GM12878 (cell line): ENCODE data around the gene ASPG. TPM values are rescaled to one million over a fixed set of nuclear protein-coding genes. Genes with fewer than 3 reads are reported as not detected.

Experiments
- ATAC-seq: fragments of 200-7000 bp; cut with Tn5 transposase; 3 replicates; pipeline ENCODE4 v1.9.1; 2020; ENCODE audit warnings: mild to moderate bottlenecking, moderate library complexity
- BruUV-seq: library from RNA; stranded (reverse); fragments of 400-500 nt; replicated peaks from 2 replicates; lab custom pipeline; 2021; lab: Mats Ljungman, UMichigan
- CTCF ChIA-PET: fragments of 300-600 bp; sonication (Branson Sonifier 250); formaldehyde crosslinking; extraction: SDS; loops from one replicate; lab custom pipeline; 2021; ENCODE audit warnings: inconsistent platforms; lab: Yijun Ruan, JAX
- POLR2A ChIA-PET: fragments of 350-600 bp; formaldehyde crosslinking; extraction: SDS; loops from one replicate; lab custom pipeline; 2021; ENCODE audit warnings: inconsistent platforms; lab: Charles Lee
- RAD21 ChIA-PET: fragments of 300-600 bp; sonication (Branson Sonifier 250); formaldehyde crosslinking; loops from one replicate; lab custom pipeline; 2023; ENCODE audit warnings: antibody characterized with exemption; ENCODE audit not compliant: unreplicated experiment; lab: Charles Lee
- SMC1A ChIA-PET: fragments of 300-600 bp; sonication (Branson Sonifier 250); formaldehyde crosslinking; loops from one replicate; lab custom pipeline; 2023; ENCODE audit not compliant: unreplicated experiment, uncharacterized antibody; lab: Charles Lee
- DNase-seq: peaks from one replicate; pipeline ENCODE4 v3.0.0-alpha.2; 2011; ENCODE audit warnings: low read depth, low spot score
- FAIRE-seq: peaks from 3 replicates; lab custom pipeline; 2011; peaks lifted over from hg19 to GRCh38; lab: Jason Lieb, UNC
- H2AFZ ChIP-seq: 2 replicates; pipeline ENCODE4 v1.6.0; 2011; ENCODE audit warnings: low read depth, low read length, control low read depth; ENCODE audit not compliant: control insufficient read depth
- H3K27ac ChIP-seq: 2 replicates; pipeline ENCODE4 v1.5.1; 2011; ENCODE audit warnings: control low read depth; ENCODE audit not compliant: control insufficient read depth, insufficient read depth
- H3K27me3 ChIP-seq, 2 experiments: replicated peaks in 1 of 2; 2 replicates each; pipeline versions ENCODE4 v1.6.0 to v1.6.1; 2011; ENCODE audit warnings: low read length in 1 of 2; ENCODE audit not compliant: control insufficient read depth in 2 of 2, insufficient read depth in 2 of 2
- H3K36me3 ChIP-seq, 2 experiments: 2 replicates each; pipeline ENCODE4 v1.5.1; 2011; ENCODE audit warnings: low read length in 1 of 2; ENCODE audit not compliant: control insufficient read depth in 2 of 2, insufficient read depth in 2 of 2
- H3K4me1 ChIP-seq: 2 replicates; pipeline ENCODE4 v1.6.1; 2011; ENCODE audit warnings: mild to moderate bottlenecking, low read length, moderate library complexity, mixed read lengths; ENCODE audit not compliant: control insufficient read depth, insufficient read depth
- H3K4me2 ChIP-seq: 2 replicates; pipeline ENCODE4 v1.6.0; 2011; ENCODE audit warnings: control low read depth; ENCODE audit not compliant: control insufficient read depth, insufficient read depth
- H3K4me3 ChIP-seq: fragments of 200-600 bp; sonication (generic); 2 replicates; pipeline ENCODE4 v1.5.1; 2016
- H3K79me2 ChIP-seq: 2 replicates; pipeline ENCODE4 v1.6.0; 2011; ENCODE audit warnings: low read length; ENCODE audit not compliant: control insufficient read depth, insufficient read depth
- H3K9ac ChIP-seq: 2 replicates; pipeline ENCODE4 v1.8.0; 2011; ENCODE audit warnings: low read length, control low read depth, mixed read lengths; ENCODE audit not compliant: control insufficient read depth, insufficient read depth
- H3K9me3 ChIP-seq: replicated peaks from 3 replicates; pipeline ENCODE4 v1.5.1; 2011; ENCODE audit warnings: mild to moderate bottlenecking, low read length; ENCODE audit not compliant: control insufficient read depth, insufficient read depth
- H4K20me1 ChIP-seq: 2 replicates; pipeline ENCODE4 v1.6.0; 2011; ENCODE audit not compliant: control insufficient read depth, insufficient read depth
- CEBPB ChIP-seq, 2 experiments: fragments of 150-350 bp in 1 of 2; IDR thresholded peaks; 2 replicates each; pipeline ENCODE4 v1.6.1; 2012 to 2014; ENCODE audit warnings: low read depth in 2 of 2, low read length in 2 of 2, borderline replicate concordance in 1 of 2, inconsistent platforms in 1 of 2
- EED ChIP-seq: sonication (generic); IDR thresholded peaks from 2 replicates; pipeline ENCODE4 v1.6.1; 2016; ENCODE audit warnings: antibody characterized with exemption, low read depth
- LARP7 ChIP-seq: fragments of 450-650 bp; IDR thresholded peaks from 2 replicates; pipeline ENCODE4 v1.6.1; 2017; ENCODE audit warnings: mild to moderate bottlenecking
- NFXL1 ChIP-seq: fragments of 450-650 bp; IDR thresholded peaks from 2 replicates; pipeline ENCODE4 v1.6.1; 2017; ENCODE audit warnings: antibody characterized with exemption, mild to moderate bottlenecking, borderline replicate concordance
- NR2C2 ChIP-seq: IDR thresholded peaks from 2 replicates; pipeline ENCODE4 v1.6.1; 2011; ENCODE audit warnings: borderline replicate concordance, low read depth; ENCODE audit not compliant: control insufficient read depth, insufficient read length
- RBBP5 ChIP-seq: fragments of 200-600 bp; sonication (generic); conservative IDR thresholded peaks from 2 replicates; pipeline ENCODE4 v1.6.1; 2016
- SIX5 ChIP-seq: IDR thresholded peaks from 2 replicates; pipeline ENCODE4 v1.6.1; 2011; ENCODE audit warnings: mild to moderate bottlenecking, low read depth, low read length, moderate library complexity; ENCODE audit not compliant: severe bottlenecking
- SREBF1 ChIP-seq: IDR thresholded peaks from 2 replicates; pipeline ENCODE4 v1.6.1; 2012; ENCODE audit warnings: mild to moderate bottlenecking, low read length
- SUPT20H ChIP-seq: IDR thresholded peaks from 2 replicates; pipeline ENCODE4 v1.6.1; 2011; ENCODE audit warnings: low read depth, mild to moderate bottlenecking, low read length, moderate library complexity, borderline replicate concordance; ENCODE audit not compliant: control insufficient read depth
- TCF7 ChIP-seq: IDR thresholded peaks from 2 replicates; pipeline ENCODE4 v1.6.1; 2014; ENCODE audit warnings: antibody characterized with exemption, borderline replicate concordance
- ZNF24 ChIP-seq: fragments of 450-650 bp; IDR thresholded peaks from 2 replicates; pipeline ENCODE4 v1.6.1; 2017; ENCODE audit warnings: antibody characterized with exemption, mild to moderate bottlenecking
- WGBS: methylation state at CpG from one replicate; pipeline ENCODE4 v1.1.6; 2016; ENCODE audit warnings: low lambda C conversion rate; ENCODE audit not compliant: insufficient replicate concordance, insufficient coverage; ENCODE audit errors: missing lambda C conversion rate; 5-methylcytosine and 5-hydroxymethylcytosine counted together
- in situ Hi-C: fragments of 300-500 bp; cut with MboI; formaldehyde crosslinking; loops from 9 replicates; pipeline ENCODE4 v1.14.3; 2018; ENCODE audit warnings: mixed read lengths
- intact Hi-C: fragments of 100-400 bp; cut with micrococcal nuclease; formaldehyde crosslinking; loops from one replicate; pipeline ENCODE4 v1.14.2; 2022; ENCODE audit not compliant: unreplicated experiment
- polyA plus RNA-seq, 11 experiments: library from polyadenylated mRNA; depleted of rRNA in 4 of 11; unstranded in 6 of 11; stranded (reverse) in 5 of 11; fragments of >200 nt; fragmentation: Nextera tagmentation in 4 of 11; fragmentation: Illumina TruSeq in 1 of 11; extraction: Ambion mirVana in 4 of 11; extraction: Trizol in 1 of 11; gene quantifications; 1 replicate in 1 of 11; 2 replicates in 10 of 11; pipeline versions ENCODE4 v1.2.1 to v1.2.3, GENCODE V29; 2011 to 2016; ENCODE audit warnings: inconsistent platforms in 2 of 11, missing spikeins in 2 of 11, low read depth in 1 of 11
- total RNA-seq, 4 experiments: library from RNA; depleted of rRNA in 3 of 4; stranded (reverse); fragments of >200 nt in 3 of 4; fragmentation: Illumina TruSeq in 1 of 4; extraction: Trizol in 1 of 4; gene quantifications; 2 replicates each; pipeline versions ENCODE4 v1.2.1 to v1.2.3, GENCODE V29; 2013 to 2021
- TF ChIP-seq, protein P1 (sequence below): fragments of 450-650 bp; IDR thresholded peaks from 2 replicates; pipeline ENCODE4 v1.6.1; 2017; ENCODE audit warnings: antibody characterized with exemption, mild to moderate bottlenecking, moderate library complexity
- TF ChIP-seq, protein P2 (sequence below): fragments of 450-650 bp; IDR thresholded peaks from 2 replicates; pipeline ENCODE4 v1.6.1; 2014; ENCODE audit warnings: mild to moderate bottlenecking

ASPG gene
- total and polyA plus RNA-seq, 10 of the 15 experiments (the other 5 are each of a cell fraction or from before 2014, with no cell fraction given): not detected

DNA sequence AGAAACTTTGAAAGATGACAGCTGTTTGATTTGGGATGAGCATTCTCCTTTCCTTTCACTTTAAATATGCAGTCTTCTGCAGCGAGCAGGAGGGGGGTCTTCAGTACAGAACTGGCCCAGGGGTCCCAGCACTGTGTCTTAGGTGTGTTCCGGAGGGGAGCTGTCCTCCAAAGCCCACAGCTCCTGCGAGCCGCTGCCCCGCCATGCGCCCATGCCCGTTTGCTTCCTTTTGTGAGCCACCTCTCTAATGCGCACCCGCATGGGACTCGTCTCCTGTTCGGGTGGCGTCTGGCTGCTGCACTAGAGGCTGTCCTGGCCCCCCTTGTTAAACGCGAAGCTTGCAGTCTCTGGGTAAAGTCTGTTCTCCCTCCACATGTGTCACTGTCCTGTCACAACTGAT, 48.4 kb upstream of the ASPG start (continued):
- TF ChIP-seq, protein P1, sequence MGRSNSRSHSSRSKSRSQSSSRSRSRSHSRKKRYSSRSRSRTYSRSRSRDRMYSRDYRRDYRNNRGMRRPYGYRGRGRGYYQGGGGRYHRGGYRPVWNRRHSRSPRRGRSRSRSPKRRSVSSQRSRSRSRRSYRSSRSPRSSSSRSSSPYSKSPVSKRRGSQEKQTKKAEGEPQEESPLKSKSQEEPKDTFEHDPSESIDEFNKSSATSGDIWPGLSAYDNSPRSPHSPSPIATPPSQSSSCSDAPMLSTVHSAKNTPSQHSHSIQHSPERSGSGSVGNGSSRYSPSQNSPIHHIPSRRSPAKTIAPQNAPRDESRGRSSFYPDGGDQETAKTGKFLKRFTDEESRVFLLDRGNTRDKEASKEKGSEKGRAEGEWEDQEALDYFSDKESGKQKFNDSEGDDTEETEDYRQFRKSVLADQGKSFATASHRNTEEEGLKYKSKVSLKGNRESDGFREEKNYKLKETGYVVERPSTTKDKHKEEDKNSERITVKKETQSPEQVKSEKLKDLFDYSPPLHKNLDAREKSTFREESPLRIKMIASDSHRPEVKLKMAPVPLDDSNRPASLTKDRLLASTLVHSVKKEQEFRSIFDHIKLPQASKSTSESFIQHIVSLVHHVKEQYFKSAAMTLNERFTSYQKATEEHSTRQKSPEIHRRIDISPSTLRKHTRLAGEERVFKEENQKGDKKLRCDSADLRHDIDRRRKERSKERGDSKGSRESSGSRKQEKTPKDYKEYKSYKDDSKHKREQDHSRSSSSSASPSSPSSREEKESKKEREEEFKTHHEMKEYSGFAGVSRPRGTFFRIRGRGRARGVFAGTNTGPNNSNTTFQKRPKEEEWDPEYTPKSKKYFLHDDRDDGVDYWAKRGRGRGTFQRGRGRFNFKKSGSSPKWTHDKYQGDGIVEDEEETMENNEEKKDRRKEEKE: no peak
- TF ChIP-seq, protein P2, sequence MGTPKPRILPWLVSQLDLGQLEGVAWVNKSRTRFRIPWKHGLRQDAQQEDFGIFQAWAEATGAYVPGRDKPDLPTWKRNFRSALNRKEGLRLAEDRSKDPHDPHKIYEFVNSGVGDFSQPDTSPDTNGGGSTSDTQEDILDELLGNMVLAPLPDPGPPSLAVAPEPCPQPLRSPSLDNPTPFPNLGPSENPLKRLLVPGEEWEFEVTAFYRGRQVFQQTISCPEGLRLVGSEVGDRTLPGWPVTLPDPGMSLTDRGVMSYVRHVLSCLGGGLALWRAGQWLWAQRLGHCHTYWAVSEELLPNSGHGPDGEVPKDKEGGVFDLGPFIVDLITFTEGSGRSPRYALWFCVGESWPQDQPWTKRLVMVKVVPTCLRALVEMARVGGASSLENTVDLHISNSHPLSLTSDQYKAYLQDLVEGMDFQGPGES: no peak
- TF ChIP-seq ZNF24: no peak

DNA sequence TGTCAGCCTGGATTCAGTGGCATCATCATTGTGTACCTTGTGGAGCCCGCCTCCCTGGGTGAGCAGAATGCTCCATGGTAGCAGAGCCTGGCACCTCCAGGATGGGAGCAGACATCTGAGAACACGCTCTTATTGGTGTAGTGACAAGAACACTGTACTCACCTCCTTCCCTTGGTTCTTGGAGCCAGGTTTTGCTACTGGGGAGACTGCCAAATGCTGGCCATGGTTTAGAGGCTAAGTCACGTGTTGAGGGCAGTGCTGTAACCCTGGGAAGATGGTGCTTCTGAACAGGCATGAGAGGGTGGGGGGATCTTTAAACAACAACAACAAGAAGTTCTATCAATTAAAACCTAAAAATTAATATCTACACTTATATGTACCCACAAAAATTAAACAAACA, 47.6 kb upstream of the ASPG start:
- POLR2A ChIA-PET: no interaction called here
- no peak for DNase-seq
- ATAC-seq: no peak
- 3% methylated on average over 3 of the region's 3 CpGs for WGBS
- Histone ChIP-seq H3K9me3 (no peaks in the 10 kb centered on the region), H3K9ac (no peak overlapping the region), H3K27ac (no peak overlapping the region), H3K4me3 (no peak overlapping the region), H4K20me1 (no peaks in the 10 kb centered on the region; the same call in 1 of the 2 replicates), H2AFZ (no peak overlapping the region)
- FAIRE-seq: no peak
- BruUV-seq: no TSS peak
- SMC1A ChIA-PET: interaction anchor here (0.9 kb wide), 1 partner anchor 11 kb away, joined by 3 read pairs; no protein-coding TSS in a partner anchor
- RAD21 ChIA-PET: no interaction called here
- TF ChIP-seq SREBF1 (no peak), TCF7 (no peak), CEBPB (IDR thresholded peaks at IDR 0.05; ENCODE audit: borderline replicate concordance in 1 of 2, low read depth in 2 of 2, low read length in 2 of 2) (no peak), SIX5 (no peak), NFXL1 (no peak), NR2C2 (no peak), RBBP5 (no peak), LARP7 (no peak), EED (no peak), SUPT20H (no peak)
- TF ChIP-seq, all 136 proteins: peak for 0
- CTCF ChIA-PET: no interaction called here
- H3K4me1 ChIP-seq: no peaks in the 10 kb centered on the region
- in situ Hi-C loops: no loop called here
- H3K79me2 ChIP-seq: no peaks in the 10 kb centered on the region
- H3K36me3 ChIP-seq: no peaks in the 10 kb centered on the region
- intact Hi-C loops: no loop called here
- H3K27me3 ChIP-seq: peaks cover 0 to 2% of the 10 kb centered on the region in 2 experiments; a peak in 3 of 4 replicates
- H3K4me2 ChIP-seq: no peak overlapping the region
